ENCODE results near the gene HPSE. TPM values are rescaled to one million over a fixed set of nuclear protein-coding genes. Genes with fewer than 3 reads are reported as not detected.

Gene HPSE
- total and polyA plus RNA-seq, 2 donors (not counting 3 experiments of a cell fraction or from before 2014, with no cell fraction given) = 3.5 to 7.0 TPM

- H3K9ac ChIP-seq (replicated peaks; ENCODE audit: extremely low read depth, insufficient read depth, low read length) = peak overlapping the region; percentile 41
- dilution Hi-C loops (cut with MboI; ENCODE audit: extremely low pct_ligation_motif_present, low sequenced_read_pairs) = no loop called here
- intact Hi-C loops (cut with micrococcal nuclease) = loop anchor here (1.0 to 5.0 kb wide), 5 partner anchors 28 to 275 kb away; partner anchors contain the start of genes COQ2 and HELQ
- peak; percentile 86 for FAIRE-seq
- peak; percentile 95 for DNase-seq (ENCODE audit: low read depth, low spot score)
- no peak overlapping the region for H3K4me3 ChIP-seq (replicated peaks in 1 of 3; ENCODE audit: insufficient read depth in 1 of 3, low read depth in 1 of 3, low read length in 3 of 3)
- no peaks in the 10 kb centered on the region for H4K20me1 ChIP-seq (replicated peaks; ENCODE audit: control insufficient read depth, extremely low read depth, insufficient read depth, low read length)
- H3K9me3 ChIP-seq (replicated peaks; ENCODE audit: control insufficient read depth, insufficient read depth, low read length) = no peaks in the 10 kb centered on the region
- TF ChIP-seq EZH2 (IDR thresholded peaks at IDR 0.05; ENCODE audit: borderline replicate concordance, low read depth, low read length, severe bottlenecking) (no peak), MAX (IDR thresholded peaks at IDR 0.05; ENCODE audit: insufficient read depth, insufficient read length) (no peak), FOS (IDR thresholded peaks at IDR 0.05; ENCODE audit: borderline replicate concordance, insufficient read depth, low read length) (peak; percentile 81), CTCF (IDR thresholded peaks at IDR 0.05; ENCODE audit: extremely low read depth in 1 of 2, insufficient read depth in 1 of 2, low read depth in 1 of 2, low read length in 2 of 2) (no peak), JUN (IDR thresholded peaks at IDR 0.05; ENCODE audit: borderline replicate concordance, insufficient read depth, insufficient read length, low read depth) (peak; percentile 97)
- no peaks in the 10 kb centered on the region for H3K27me3 ChIP-seq (ENCODE audit: control insufficient read depth in 2 of 2, insufficient read depth in 2 of 2, low read length in 2 of 2)
- no peaks in the 10 kb centered on the region for H3K9me1 ChIP-seq (replicated peaks; ENCODE audit: control insufficient read depth, extremely low read depth, insufficient read depth, low read length)
- H3K36me3 ChIP-seq (ENCODE audit: control insufficient read depth in 2 of 2, extremely low read depth in 1 of 2, insufficient read depth in 2 of 2, low read length in 2 of 2) = no peaks in the 10 kb centered on the region
- no peaks in the 10 kb centered on the region for H3K79me2 ChIP-seq (ENCODE audit: control insufficient read depth, insufficient read depth, low read length)
- peaks cover 27% of the 10 kb centered on the region for H3K4me1 ChIP-seq (ENCODE audit: control insufficient read depth, extremely low read depth, insufficient read depth, low read length)
- no TSS peak for BruUV-seq (replicated peaks)
- peak overlapping the region; percentile 92 for H3K27ac ChIP-seq (ENCODE audit: insufficient read depth, low read depth, low read length)
- peak overlapping the region; percentile 83 for H3K4me2 ChIP-seq (ENCODE audit: insufficient read depth, low read length)
- CTCF ChIA-PET = interaction anchor here (0.8 to 2.1 kb wide), 6 partner anchors 10 to 75 kb away, joined by 3 to 13 read pairs (median 5); partner anchors contain the start of gene COQ2
- no peak overlapping the region for H2AFZ ChIP-seq (ENCODE audit: low read depth, low read length)
- POLR2A ChIA-PET = interaction anchor here (0.9 to 1.0 kb wide), 2 partner anchors 28 to 73 kb away, joined by 3 to 4 read pairs; partner anchors contain the start of gene COQ2
Observed at GRCh38 chr4:83356899-83357661, 22.4 kb upstream of the HPSE start.
